Esophagus muscularis mucosa (tissue), 3 donors: ENCODE measurements around the gene GLP2R.

Source experiments
- EP300 ChIP-seq: sonication (generic); formaldehyde crosslinking; IDR thresholded peaks from one replicate; pipeline ENCODE4 v1.6.1; 2017; ENCODE audit warnings: antibody characterized with exemption
- POLR2AphosphoS5 ChIP-seq, 2 donors: sonication (generic); formaldehyde crosslinking; IDR thresholded peaks; one replicate each; pipeline ENCODE4 v1.6.1; 2017; ENCODE audit warnings: antibody characterized with exemption in 2 of 2

DNA sequence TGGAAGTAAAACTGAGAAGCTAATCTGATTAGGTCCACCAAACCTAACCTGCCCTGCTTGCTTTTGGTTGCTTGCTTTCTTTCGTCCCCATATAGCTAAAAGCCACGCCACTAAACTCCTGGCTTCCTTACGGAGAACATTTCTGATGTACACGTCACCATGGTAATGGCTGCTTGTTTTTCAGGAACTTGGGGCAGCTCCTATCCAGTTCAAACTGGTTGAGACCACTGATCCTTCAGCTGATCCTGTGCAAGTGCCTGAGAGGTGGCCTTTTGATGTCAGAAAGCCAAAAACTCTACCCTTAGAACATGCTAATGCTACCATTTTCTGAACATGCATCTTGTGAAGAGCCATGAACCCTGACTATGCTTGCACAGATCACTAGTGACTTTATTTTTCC lies 20.0 kb upstream of the GLP2R start:
- TF ChIP-seq POLR2AphosphoS5 (IDR thresholded peaks at IDR 0.05) (no peak), EP300 (no peak)
